Activated T-helper 1 cell treated with anti-CD3 and anti-CD28 coated beads, Interleukin-12 subunit alpha, Interleukin-12 subunit beta, Interleukin-2, Interleukin-4 antibody, amounts not matched to agents 30 ng/mL and 10 ng/mL and 1 ng/mL, durations not matched to agents 14 hours and 24 hours and 36 hours (primary cell): ENCODE measurements around the gene SLC37A1. TPM values are rescaled to one million over a fixed set of nuclear protein-coding genes. Genes with fewer than 3 reads are reported as not detected.

Experiments
- DNase-seq: peaks from one replicate; pipeline ENCODE4 v3.0.0; 2021; ENCODE audit warnings: low spot score
- H3K27ac Mint-ChIP-seq: one replicate; pipeline ENCODE4 v1.8.0; 2021; ENCODE audit warnings: mild to moderate bottlenecking, mixed read lengths
- H3K27me3 Mint-ChIP-seq: one replicate; pipeline ENCODE4 v1.8.0; 2022; ENCODE audit warnings: mild to moderate bottlenecking, moderate library complexity, mixed read lengths; ENCODE audit not compliant: insufficient read depth
- H3K36me3 Mint-ChIP-seq: one replicate; pipeline ENCODE4 v1.8.0; 2021; ENCODE audit warnings: low read depth, mixed read lengths
- H3K4me1 Mint-ChIP-seq: one replicate; pipeline ENCODE4 v1.8.0; 2021; ENCODE audit warnings: low read depth, mixed read lengths
- H3K4me3 Mint-ChIP-seq: one replicate; pipeline ENCODE4 v1.8.0; 2021; ENCODE audit warnings: mild to moderate bottlenecking, moderate library complexity, mixed read lengths
- H3K9me3 Mint-ChIP-seq: one replicate; pipeline ENCODE4 v1.8.0; 2021; ENCODE audit warnings: mixed read lengths
- intact Hi-C: fragments of 100-400 bp; cut with micrococcal nuclease; formaldehyde crosslinking; loops from one replicate; pipeline ENCODE4 v1.15.1; 2024
- total RNA-seq: library from RNA; stranded (reverse); gene quantifications from 2 replicates; pipeline ENCODE4 v1.2.3, GENCODE V29; 2022

SLC37A1 gene
- total RNA-seq, 1 donor from 2014 or later: 25.0 TPM

DNA sequence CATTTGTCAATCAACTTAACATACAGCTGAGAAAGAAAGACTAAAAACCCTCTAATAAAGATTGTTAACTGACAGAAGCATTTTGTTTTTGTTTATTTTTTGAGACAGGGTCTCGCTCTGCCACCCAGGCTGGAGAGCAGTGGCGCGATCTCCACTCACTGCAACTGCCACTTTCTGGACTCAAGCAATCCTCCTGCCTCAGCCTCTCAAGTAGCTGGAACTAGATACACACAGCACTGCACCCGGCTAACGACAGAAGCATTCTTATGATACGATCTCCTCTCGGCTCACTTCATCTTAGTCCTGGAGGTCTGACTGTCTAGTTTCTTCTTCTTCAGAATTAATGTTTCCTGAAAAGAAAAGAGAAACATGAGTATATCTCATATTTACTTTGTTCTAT is 41.1 kb upstream of the SLC37A1 start:
- no peak overlapping the region for H3K4me3 Mint-ChIP-seq
- H3K4me1 Mint-ChIP-seq: peaks cover 3% of the 10 kb centered on the region
- H3K9me3 Mint-ChIP-seq: no peaks in the 10 kb centered on the region
- DNase-seq: no peak
- intact Hi-C loops: no loop called here
- peaks cover 7% of the 10 kb centered on the region for H3K27me3 Mint-ChIP-seq
- H3K36me3 Mint-ChIP-seq: no peaks in the 10 kb centered on the region
- no peak overlapping the region for H3K27ac Mint-ChIP-seq

GRCh38 chr21:42473498-42474042 is 40.1 kb upstream of the SLC37A1 start:
- Mint-ChIP-seq H3K36me3 (no peaks in the 10 kb centered on the region), H3K27me3 (peaks cover 3% of the 10 kb centered on the region), H3K4me3 (no peak overlapping the region), H3K9me3 (no peaks in the 10 kb centered on the region), H3K4me1 (no peaks in the 10 kb centered on the region), H3K27ac (no peak overlapping the region)
- no peak for DNase-seq
- intact Hi-C loops: no loop called here

DNA sequence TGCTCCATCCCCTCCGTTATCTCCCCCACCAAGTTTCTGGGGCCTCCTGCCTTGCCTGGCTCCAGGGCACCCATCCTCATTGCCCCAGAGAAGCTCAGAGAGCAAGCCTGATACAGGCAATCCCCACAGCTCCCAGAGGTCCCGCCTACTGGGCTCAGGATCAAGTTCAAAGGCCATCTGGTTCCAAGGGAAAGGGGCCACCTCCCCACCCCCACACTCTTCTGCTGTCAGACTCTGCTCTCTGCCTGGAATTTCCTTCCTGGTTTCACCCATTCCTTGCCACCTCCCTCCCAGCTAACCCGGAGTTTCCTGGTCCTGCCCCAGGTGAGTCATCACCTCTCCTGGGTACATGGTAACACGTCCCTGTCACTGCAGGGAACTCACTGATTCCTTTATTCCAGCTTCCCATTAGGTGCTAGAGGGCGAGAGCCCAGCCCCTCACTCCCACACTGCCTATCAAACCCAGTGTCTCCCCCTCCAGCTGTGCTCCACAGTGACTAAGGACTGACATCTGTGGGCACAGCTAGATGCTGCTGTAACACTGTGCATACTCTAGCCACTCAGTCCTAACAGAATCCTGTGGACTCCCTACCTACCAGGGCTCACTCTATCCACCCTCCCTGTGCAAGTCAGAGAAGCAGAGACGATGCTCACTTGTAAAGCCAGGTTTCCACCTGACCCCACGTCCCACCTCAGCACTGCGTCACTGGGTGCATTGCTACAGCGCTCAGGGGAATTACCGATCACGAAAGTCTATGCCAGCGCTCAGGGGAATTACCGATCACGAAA is 39.4 kb upstream of the SLC37A1 start:
- Mint-ChIP-seq H3K4me3 (no peak overlapping the region), H3K9me3 (no peaks in the 10 kb centered on the region), H3K27ac (no peak overlapping the region), H3K36me3 (no peaks in the 10 kb centered on the region), H3K4me1 (no peaks in the 10 kb centered on the region), H3K27me3 (peaks cover 3% of the 10 kb centered on the region)
- DNase-seq: no peak
- intact Hi-C loops: no loop called here

GRCh38 chr21:42475036-42475435 is 38.6 kb upstream of the SLC37A1 start:
- H3K27me3 Mint-ChIP-seq: peaks cover 6% of the 10 kb centered on the region
- no peaks in the 10 kb centered on the region for H3K36me3 Mint-ChIP-seq
- no peak for DNase-seq
- no peaks in the 10 kb centered on the region for H3K9me3 Mint-ChIP-seq
- peaks cover 8% of the 10 kb centered on the region for H3K4me1 Mint-ChIP-seq
- intact Hi-C loops: no loop called here
- no peak overlapping the region for H3K4me3 Mint-ChIP-seq
- no peak overlapping the region for H3K27ac Mint-ChIP-seq

GRCh38 chr21:42475526-42476387 is 37.9 kb upstream of the SLC37A1 start:
- no peak overlapping the region for H3K27ac Mint-ChIP-seq

GRCh38 chr21:42476388-42477331 is 37.0 kb upstream of the SLC37A1 start:
- Mint-ChIP-seq H3K4me1 (peaks cover 9% of the 10 kb centered on the region), H3K36me3 (no peaks in the 10 kb centered on the region), H3K9me3 (no peaks in the 10 kb centered on the region), H3K27ac (no peak overlapping the region), H3K27me3 (peaks cover 7% of the 10 kb centered on the region), H3K4me3 (no peak overlapping the region)
- intact Hi-C loops: no loop called here
- no peak for DNase-seq

More at GRCh38 chr21:42475526-42476387, 37.9 kb upstream of the SLC37A1 start:
- Mint-ChIP-seq H3K4me3 (no peak overlapping the region), H3K27me3 (peaks cover 7% of the 10 kb centered on the region), H3K9me3 (no peaks in the 10 kb centered on the region), H3K4me1 (peaks cover 9% of the 10 kb centered on the region), H3K36me3 (no peaks in the 10 kb centered on the region)
- DNase-seq: no peak
- intact Hi-C loops: no loop called here

GRCh38 chr21:42478504-42478903 is 35.1 kb upstream of the SLC37A1 start:
- Mint-ChIP-seq H3K36me3 (no peaks in the 10 kb centered on the region), H3K4me1 (peaks cover 9% of the 10 kb centered on the region), H3K9me3 (no peaks in the 10 kb centered on the region), H3K27me3 (peaks cover 7% of the 10 kb centered on the region), H3K4me3 (no peak overlapping the region), H3K27ac (no peak overlapping the region)
- DNase-seq: no peak
- intact Hi-C loops: no loop called here

- H3K27me3 Mint-ChIP-seq: peaks cover 12% of the 10 kb centered on the region
- H3K36me3 Mint-ChIP-seq: no peaks in the 10 kb centered on the region
- no peaks in the 10 kb centered on the region for H3K9me3 Mint-ChIP-seq
- no peak for DNase-seq
- H3K27ac Mint-ChIP-seq: no peak overlapping the region
- peaks cover 9% of the 10 kb centered on the region for H3K4me1 Mint-ChIP-seq
- H3K4me3 Mint-ChIP-seq: no peak overlapping the region
- intact Hi-C loops: no loop called here
Measured at GRCh38 chr21:42479582-42479981, 34.1 kb upstream of the SLC37A1 start.

DNA sequence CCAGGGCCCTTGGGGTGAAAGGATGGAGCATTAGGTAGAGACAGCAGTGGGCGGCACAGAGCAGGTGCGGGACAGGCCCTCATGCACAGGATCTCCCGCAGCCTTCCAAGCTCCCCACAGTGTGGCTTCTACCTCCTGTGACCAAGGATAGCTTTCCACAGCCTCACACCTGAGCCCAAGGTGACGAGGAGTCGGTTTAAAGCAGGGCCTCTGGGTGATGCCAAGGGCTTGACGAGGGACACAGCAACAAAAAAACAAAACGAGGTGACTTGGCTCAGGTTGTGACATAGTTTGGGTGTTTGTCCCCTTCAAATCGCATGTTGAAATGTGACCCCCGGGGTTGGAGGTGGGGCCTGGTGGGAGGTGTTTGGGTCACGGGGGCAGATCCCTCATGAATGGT is 32.9 kb upstream of the SLC37A1 start:
- H3K27ac Mint-ChIP-seq: no peak overlapping the region
- no peaks in the 10 kb centered on the region for H3K36me3 Mint-ChIP-seq
- intact Hi-C loops: no loop called here
- H3K9me3 Mint-ChIP-seq: no peaks in the 10 kb centered on the region
- H3K4me1 Mint-ChIP-seq: peaks cover 9% of the 10 kb centered on the region
- H3K4me3 Mint-ChIP-seq: no peak overlapping the region
- peaks cover 15% of the 10 kb centered on the region for H3K27me3 Mint-ChIP-seq
- no peak for DNase-seq

GRCh38 chr21:42481169-42481568 is 32.5 kb upstream of the SLC37A1 start:
- no peaks in the 10 kb centered on the region for H3K36me3 Mint-ChIP-seq
- H3K9me3 Mint-ChIP-seq: no peaks in the 10 kb centered on the region
- intact Hi-C loops: no loop called here
- H3K4me3 Mint-ChIP-seq: no peak overlapping the region
- H3K4me1 Mint-ChIP-seq: peaks cover 9% of the 10 kb centered on the region
- no peak for DNase-seq
- H3K27ac Mint-ChIP-seq: no peak overlapping the region
- H3K27me3 Mint-ChIP-seq: peaks cover 15% of the 10 kb centered on the region

- H3K27me3 Mint-ChIP-seq: peaks cover 17% of the 10 kb centered on the region
- DNase-seq: no peak
- no peak overlapping the region for H3K4me3 Mint-ChIP-seq
- H3K9me3 Mint-ChIP-seq: peaks cover 3% of the 10 kb centered on the region
- intact Hi-C loops: no loop called here
- H3K36me3 Mint-ChIP-seq: peaks cover 4% of the 10 kb centered on the region
- no peak overlapping the region for H3K27ac Mint-ChIP-seq
- H3K4me1 Mint-ChIP-seq: peaks cover 2% of the 10 kb centered on the region
Measured at GRCh38 chr21:42484966-42485365, 28.7 kb upstream of the SLC37A1 start.

- Mint-ChIP-seq H3K36me3 (peaks cover 4% of the 10 kb centered on the region), H3K27ac (no peak overlapping the region), H3K9me3 (peaks cover 3% of the 10 kb centered on the region), H3K4me3 (no peak overlapping the region), H3K27me3 (peaks cover 16% of the 10 kb centered on the region), H3K4me1 (no peaks in the 10 kb centered on the region)
- DNase-seq: no peak
- intact Hi-C loops: no loop called here
Measured at GRCh38 chr21:42486072-42486471, 27.6 kb upstream of the SLC37A1 start.
